ENCODE data around the gene KRTAP13-2.

Gene KRTAP13-2

DNA sequence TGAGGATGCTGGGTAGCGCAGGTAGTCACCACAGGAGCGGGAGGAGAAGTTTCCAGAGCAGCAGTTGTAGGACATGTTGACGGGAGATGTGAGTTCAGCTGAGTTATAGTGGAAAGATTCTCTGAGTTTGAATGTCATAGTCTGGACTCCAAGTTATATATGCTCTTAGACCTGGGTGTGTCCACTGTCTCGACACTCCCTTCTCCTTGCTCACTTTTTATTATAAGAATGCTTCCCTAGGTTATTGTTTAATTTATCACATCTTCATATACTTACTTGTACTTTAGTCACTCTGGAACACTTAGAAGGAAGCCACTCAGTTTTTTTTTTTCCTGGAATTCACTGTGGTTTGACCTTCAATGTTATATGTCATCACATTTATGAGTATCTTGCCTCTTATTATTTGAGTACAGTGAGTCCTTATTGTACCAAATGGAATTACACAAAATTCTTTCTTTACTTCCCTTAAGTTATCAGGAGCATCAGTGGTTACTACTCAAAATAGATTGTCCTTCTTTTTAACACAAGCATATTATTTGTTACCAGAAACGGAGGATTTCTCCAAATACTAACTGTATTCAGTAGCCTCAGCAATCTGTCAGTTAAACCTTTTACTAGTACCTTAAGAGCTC, at the start of gene KRTAP13-2:
Gene KRTAP13-2 (minus strand): TSS at position 133 of the 632 bp plus-strand sequence. CDS start 58 bp downstream, at position 75.
- no peak for DNase-seq (ENCODE audit: low read depth)

DNA sequence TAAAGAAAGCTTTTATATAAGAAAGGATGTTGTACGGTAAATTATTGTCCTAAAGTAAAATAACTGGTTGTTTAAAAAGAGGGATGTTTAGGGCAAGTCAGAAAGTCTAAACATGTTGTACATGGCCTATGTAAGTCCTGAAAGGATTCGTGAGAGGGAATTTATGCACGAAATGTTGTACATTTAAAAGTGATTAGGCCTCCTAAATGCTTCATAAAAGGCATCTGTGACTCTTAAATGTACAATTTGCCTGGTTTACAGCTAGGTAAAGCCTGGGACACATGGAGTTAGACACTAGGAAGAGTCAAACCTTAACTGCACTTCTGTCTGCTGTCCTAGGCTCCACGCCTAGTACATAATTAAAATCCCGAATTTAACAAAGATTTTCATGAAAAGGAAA, 43.9 kb upstream of the KRTAP13-2 start:
- no peak for DNase-seq (ENCODE audit: low read depth)

- no peak for DNase-seq (ENCODE audit: low read depth)
Observed at GRCh38 chr21:30408782-30409494, 36.9 kb upstream of the KRTAP13-2 start.

DNA sequence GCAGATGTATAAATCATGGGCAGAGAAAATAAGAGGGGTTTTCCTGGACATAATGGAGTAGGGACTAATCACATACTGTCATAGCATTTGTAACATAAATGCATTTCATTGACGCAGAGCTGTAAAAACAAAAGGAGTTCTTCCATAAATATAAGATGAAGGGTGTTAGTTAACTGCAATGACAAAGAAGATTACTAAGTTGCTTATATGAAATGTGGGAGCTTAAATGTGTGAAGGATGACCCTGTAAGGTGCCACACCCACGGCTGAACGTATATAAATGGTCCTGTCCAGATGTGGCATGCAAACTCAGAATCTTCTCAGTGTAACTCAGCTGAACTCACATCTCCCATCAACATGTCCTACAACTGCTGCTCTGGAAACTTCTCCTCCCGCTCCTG, 23.7 kb upstream of the KRTAP13-2 start, which contains the start of gene KRTAP13-1:
Gene KRTAP13-1 (plus strand): TSS at position 301 of the 400 bp plus-strand sequence. CDS start 56 bp downstream, at position 357.
- no peak for DNase-seq (ENCODE audit: low read depth)

- no peak for DNase-seq (ENCODE audit: low read depth)
Observed at GRCh38 chr21:30391492-30392025, 19.5 kb upstream of the KRTAP13-2 start.

DNA sequence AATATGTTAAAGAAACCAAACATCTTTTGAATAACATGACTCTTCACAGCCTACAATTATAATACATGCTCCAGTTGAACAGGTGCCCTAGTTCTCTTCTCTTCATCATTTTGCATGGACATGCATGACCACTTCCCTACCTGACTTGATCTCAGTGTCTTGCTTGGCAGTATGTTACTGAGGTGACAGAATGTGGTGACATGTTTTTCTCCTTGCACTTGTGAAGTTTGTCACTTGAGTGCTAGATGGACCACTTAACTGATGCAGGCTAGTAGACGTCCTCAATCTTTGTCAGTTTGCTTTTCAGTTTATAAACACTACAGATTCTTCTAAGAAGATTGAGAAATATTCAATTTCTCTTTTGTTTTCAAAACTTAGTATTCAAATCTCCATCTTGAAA, 10.1 kb upstream of the KRTAP13-2 start:
- no peak for DNase-seq (ENCODE audit: low read depth)

DNA sequence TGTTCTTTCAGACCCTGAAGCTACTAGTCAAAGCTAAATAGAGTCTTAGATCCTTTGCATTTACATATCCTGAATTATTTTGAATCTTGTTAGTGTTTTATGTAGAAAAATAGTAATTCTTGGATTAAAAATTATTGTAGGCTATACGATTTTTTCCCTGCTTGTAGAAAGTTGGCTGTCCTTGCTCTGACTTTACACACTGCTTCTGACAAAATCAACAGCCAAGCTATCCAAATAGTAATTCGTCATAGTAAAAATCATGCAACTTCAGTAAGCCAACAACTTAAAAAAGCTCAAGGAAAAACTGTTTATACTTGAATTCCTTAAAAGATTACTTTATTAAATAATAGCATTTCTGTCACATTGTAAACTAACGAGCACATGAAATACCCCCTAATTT, 16.2 kb downstream of the KRTAP13-2 start:
- no peak for DNase-seq (ENCODE audit: low read depth)

- DNase-seq (ENCODE audit: low read depth) = no peak
Observed at GRCh38 chr21:30354308-30355005, 17.6 kb downstream of the KRTAP13-2 start.

DNA sequence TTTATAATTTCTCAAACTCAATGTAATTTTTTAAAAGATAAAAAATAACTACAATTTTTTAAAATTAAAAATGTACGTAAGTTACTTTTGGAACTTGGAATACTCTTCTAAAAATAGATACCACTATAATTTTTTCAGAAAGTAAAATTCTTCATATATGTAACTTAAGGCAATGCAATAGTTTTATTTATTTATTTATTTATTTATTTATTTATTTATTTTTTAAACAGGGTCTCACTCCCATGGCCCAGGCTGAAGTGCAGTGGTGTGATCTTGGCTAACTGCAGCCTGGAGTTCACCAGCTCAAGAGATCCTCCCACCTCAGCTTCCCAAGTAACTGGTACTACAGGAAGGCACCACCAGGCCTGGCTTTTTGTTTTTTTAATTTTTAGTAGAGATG, 20.5 kb downstream of the KRTAP13-2 start:
- DNase-seq (ENCODE audit: low read depth) = no peak

DNA sequence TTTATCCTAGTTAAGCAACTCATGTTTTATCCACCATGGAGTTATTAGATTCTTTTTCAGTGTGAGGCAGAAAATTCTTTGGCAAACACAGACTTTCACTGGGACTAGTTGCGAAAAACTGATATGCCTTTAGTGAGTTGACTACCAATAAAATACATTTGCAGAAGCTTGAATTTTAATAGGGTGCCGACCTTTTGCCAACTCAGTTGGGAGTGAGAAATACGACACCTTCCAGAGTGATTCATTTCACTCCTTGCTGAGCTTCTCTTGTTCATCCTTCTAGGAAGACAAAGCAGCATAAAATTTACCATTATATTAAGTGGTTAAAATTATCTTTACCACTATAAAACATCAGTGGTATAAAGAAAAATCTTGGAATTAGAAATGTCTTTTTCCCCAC, 22.5 kb downstream of the KRTAP13-2 start:
- DNase-seq (ENCODE audit: low read depth) = no peak

- no peak for DNase-seq (ENCODE audit: low read depth)
Observed at GRCh38 chr21:30348506-30348905, 23.6 kb downstream of the KRTAP13-2 start, which contains the start of gene KRTAP23-1. Gene KRTAP23-1, minus strand, starts transcription at chr21:30348606. Its CDS starts 0 bp downstream, at chr21:30348606.

DNA sequence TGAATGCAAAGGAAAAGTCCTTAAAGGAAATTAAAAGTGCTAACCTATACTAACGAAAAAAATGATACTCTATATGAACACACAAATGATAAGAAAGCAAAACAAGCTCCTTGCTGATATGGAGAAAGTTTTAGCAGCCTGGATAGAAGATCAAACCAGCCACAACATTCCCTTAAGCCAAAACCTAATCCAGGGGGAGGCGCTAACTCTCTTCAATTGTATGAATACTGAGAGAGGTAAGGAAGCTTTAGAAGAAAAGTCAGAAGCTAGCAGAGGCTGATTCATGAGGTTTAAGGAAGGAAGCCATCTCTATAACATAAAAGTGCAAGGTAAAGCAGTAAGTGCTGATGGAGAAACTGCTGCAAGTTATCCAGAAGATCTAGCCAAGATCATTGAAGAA, 27.1 kb downstream of the KRTAP13-2 start:
- DNase-seq (ENCODE audit: low read depth) = no peak

DNA sequence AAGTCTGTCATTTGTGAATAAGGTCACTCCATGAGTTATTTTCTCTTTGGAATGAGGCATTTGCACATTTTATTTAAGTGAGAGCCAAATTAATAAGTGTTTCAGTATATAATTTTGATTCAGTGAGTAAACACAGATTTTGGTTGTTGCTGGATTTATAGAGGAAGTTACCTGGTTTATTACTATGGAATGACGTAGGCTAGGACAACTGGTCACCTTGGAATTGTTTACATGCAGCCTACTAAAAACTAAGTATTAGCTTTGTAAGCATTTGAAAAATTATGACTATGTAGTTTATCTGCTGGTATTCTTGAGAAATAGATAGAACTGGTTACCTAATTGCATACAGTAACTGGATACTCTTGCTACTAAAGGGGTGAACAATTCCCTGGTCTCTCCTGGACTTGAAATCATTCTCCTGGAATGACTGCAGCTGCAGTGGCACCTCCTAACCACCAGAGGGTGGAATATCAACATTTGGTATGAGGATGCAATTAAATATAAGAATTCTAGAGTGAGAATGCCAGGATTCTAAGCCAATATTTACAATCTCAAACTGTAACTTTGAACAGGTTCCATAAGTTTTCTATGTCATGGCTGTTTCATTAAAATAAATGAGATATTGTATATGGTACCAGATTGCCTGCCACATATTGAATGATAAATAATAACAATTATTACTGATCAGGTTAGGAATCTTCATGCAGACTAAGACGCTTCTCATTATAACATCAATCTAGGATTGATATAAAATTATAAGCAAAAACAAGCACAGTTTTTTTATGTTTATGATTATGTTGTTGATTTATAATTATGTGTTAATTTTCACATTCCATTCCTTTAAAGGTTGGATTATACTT, 31.1 kb downstream of the KRTAP13-2 start:
- DNase-seq (ENCODE audit: low read depth) = no peak

- no peak for DNase-seq (ENCODE audit: low read depth)
Observed at GRCh38 chr21:30338717-30339116, 33.4 kb downstream of the KRTAP13-2 start.

- DNase-seq (ENCODE audit: low read depth) = no peak
Observed at GRCh38 chr21:30337772-30338171, 34.3 kb downstream of the KRTAP13-2 start.

DNA sequence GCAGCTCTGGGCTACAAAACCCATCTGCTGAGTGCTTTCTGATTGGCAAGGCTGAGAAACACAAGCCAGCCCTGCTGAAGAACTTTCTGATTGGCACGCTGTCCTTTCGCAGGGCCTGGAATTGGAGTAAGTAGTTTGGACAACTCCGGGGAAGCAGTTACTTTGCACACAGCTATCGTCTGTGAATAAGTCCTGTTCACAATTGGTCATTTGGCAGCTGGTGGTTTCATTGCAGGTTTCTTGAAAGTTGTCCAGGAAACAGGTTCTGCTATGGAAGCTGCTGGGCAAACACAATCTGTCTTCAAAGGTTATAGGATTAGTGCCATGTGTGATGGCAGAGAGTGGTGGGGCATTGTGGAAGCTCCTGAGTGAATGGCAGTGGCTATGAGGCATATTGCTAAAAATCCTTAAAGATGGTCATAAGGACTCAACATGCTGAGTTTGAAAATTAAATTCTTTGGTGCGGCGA, 34.8 kb downstream of the KRTAP13-2 start, which contains the start of gene KRTAP27-1:
Gene KRTAP27-1 (minus strand): TSS at position 419 of the 469 bp plus-strand sequence. CDS start 26 bp downstream, at position 393.
- DNase-seq (ENCODE audit: low read depth) = no peak

DNA sequence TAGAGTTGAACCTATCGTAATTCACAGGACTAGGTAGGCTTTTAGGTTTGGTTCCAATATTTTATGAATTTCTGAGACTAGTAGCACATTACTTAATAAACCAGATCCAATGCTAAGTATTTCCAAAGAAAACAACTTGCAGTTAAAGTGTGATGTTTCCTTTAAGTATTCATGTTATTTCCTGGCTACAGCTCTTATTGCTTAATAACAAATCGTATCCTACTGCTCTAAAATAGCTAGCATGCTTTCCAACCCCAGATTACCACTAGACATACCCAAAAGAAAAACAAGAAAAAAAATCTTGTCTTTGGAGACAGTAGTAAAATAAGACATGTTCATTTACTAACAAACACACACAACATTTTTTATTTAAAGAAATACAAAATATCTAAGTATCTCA, 35.5 kb downstream of the KRTAP13-2 start:
- no peak for DNase-seq (ENCODE audit: low read depth)

- no peak for DNase-seq (ENCODE audit: low read depth)
Observed at GRCh38 chr21:30333736-30334135, 38.3 kb downstream of the KRTAP13-2 start.

- DNase-seq (ENCODE audit: low read depth) = no peak
Observed at GRCh38 chr21:30332681-30333080, 39.4 kb downstream of the KRTAP13-2 start.

- DNase-seq (ENCODE audit: low read depth) = no peak
Observed at GRCh38 chr21:30329203-30329875, 42.7 kb downstream of the KRTAP13-2 start.

- no peak for DNase-seq (ENCODE audit: low read depth)
Observed at GRCh38 chr21:30326390-30326789, 45.7 kb downstream of the KRTAP13-2 start.
